Upper lobe of right lung (tissue), 1 donor: ENCODE measurements around the gene CDC14B. TPM values are rescaled to one million over a fixed set of nuclear protein-coding genes. Genes with fewer than 3 reads are reported as not detected.
"Not testable (repeated sequence)": the region's sequence is repeated elsewhere in the genome, so short reads cannot be mapped to it uniquely, and the experiment has no call there.

Experiments
- ATAC-seq: fragments of 200-7000 bp; cut with Tn5 transposase; one replicate; pipeline ENCODE4 v1.9.1; 2020; ENCODE audit warnings: mild to moderate bottlenecking, moderate library complexity
- DNase-seq: peaks from one replicate; pipeline ENCODE4 v3.0.0-alpha.2; 2020
- H3K27ac ChIP-seq: fragments of 200-600 bp; one replicate; pipeline ENCODE4 v1.8.0; 2022
- H3K27me3 ChIP-seq: fragments of 200-600 bp; one replicate; pipeline ENCODE4 v1.8.0; 2022; ENCODE audit warnings: mild to moderate bottlenecking
- H3K36me3 ChIP-seq: fragments of 200-600 bp; one replicate; pipeline ENCODE4 v1.8.0; 2022
- H3K4me1 ChIP-seq: fragments of 200-600 bp; one replicate; pipeline ENCODE4 v1.8.0; 2022
- H3K4me3 ChIP-seq: fragments of 200-600 bp; one replicate; pipeline ENCODE4 v1.8.0; 2022; ENCODE audit warnings: mild to moderate bottlenecking
- H3K9me3 ChIP-seq: fragments of 200-600 bp; one replicate; pipeline ENCODE4 v1.8.0; 2022
- intact Hi-C: fragments of 100-400 bp; cut with DNase I; formaldehyde crosslinking; loops from one replicate; pipeline ENCODE4 v1.11.0; 2022
- total RNA-seq: library from RNA; stranded (reverse); fragmentation: NEBNext Ultra II Directional; extraction: Animal tissue kit (Norgen Biotek cat#: 25700); gene quantifications from one replicate; pipeline ENCODE4 v1.2.1, GENCODE V29; 2021
- TF ChIP-seq, protein P1 (sequence below): fragments of 200-600 bp; IDR thresholded peaks from one replicate; pipeline ENCODE4 v1.8.0; 2022; ENCODE audit warnings: antibody characterized with exemption
- donor health status: DM: no; HTN: yes; CAD: no; lungs with severe emphysema.

CDC14B gene
- total RNA-seq, 1 donor from 2014 or later = 14.5 TPM

- peaks cover 6% of the 10 kb centered on the region for H3K36me3 ChIP-seq
- H3K4me1 ChIP-seq = peaks cover 11% of the 10 kb centered on the region
- no peak overlapping the region for H3K4me3 ChIP-seq
- DNase-seq = no peak
- ATAC-seq = no peak
- H3K9me3 ChIP-seq = no peaks in the 10 kb centered on the region
- TF ChIP-seq, protein P1, sequence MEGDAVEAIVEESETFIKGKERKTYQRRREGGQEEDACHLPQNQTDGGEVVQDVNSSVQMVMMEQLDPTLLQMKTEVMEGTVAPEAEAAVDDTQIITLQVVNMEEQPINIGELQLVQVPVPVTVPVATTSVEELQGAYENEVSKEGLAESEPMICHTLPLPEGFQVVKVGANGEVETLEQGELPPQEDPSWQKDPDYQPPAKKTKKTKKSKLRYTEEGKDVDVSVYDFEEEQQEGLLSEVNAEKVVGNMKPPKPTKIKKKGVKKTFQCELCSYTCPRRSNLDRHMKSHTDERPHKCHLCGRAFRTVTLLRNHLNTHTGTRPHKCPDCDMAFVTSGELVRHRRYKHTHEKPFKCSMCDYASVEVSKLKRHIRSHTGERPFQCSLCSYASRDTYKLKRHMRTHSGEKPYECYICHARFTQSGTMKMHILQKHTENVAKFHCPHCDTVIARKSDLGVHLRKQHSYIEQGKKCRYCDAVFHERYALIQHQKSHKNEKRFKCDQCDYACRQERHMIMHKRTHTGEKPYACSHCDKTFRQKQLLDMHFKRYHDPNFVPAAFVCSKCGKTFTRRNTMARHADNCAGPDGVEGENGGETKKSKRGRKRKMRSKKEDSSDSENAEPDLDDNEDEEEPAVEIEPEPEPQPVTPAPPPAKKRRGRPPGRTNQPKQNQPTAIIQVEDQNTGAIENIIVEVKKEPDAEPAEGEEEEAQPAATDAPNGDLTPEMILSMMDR = no peak
- intact Hi-C loops = no loop called here
- H3K27me3 ChIP-seq = no peaks in the 10 kb centered on the region
- H3K27ac ChIP-seq = no peak overlapping the region
These were observed 64.7 kb downstream of the CDC14B start for GRCh38 chr9:96554801-96555566.

- peaks cover 6% of the 10 kb centered on the region for H3K36me3 ChIP-seq
- no peak for ATAC-seq
- H3K27me3 ChIP-seq = no peaks in the 10 kb centered on the region
- intact Hi-C loops = no loop called here
- no peak for DNase-seq
- H3K9me3 ChIP-seq = no peaks in the 10 kb centered on the region
- H3K27ac ChIP-seq = no peak overlapping the region
- H3K4me3 ChIP-seq = no peak overlapping the region
- H3K4me1 ChIP-seq = peaks cover 11% of the 10 kb centered on the region
- TF ChIP-seq, protein P1 = no peak
These were observed 65.3 kb downstream of the CDC14B start for GRCh38 chr9:96554326-96554725.

DNA sequence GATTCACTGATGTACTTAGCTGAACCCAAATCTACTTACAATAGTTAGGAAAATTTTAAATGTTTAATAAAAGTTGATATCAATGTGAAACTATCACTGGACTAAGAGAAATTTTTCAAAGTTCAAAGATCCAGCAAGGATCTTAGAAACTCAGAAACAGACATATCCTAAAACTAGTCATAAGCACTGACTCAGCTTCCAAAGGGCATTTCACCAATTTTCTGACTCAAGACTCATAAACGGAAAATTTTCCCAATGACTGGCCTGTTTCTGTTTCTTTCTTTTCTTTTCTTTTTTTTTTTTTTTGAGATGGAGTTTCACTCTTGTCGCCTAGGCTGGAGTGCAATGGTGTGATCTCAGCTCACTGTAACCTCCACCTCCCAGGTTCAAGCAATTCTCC lies 66.6 kb downstream of the CDC14B start:
- H3K4me3 ChIP-seq = no peak overlapping the region

GRCh38 chr9:96551403-96551802 lies 68.2 kb downstream of the CDC14B start:
- Histone ChIP-seq H3K27ac (no peak overlapping the region), H3K27me3 (no peaks in the 10 kb centered on the region), H3K9me3 (no peaks in the 10 kb centered on the region), H3K36me3 (peaks cover 6% of the 10 kb centered on the region), H3K4me3 (no peak overlapping the region), H3K4me1 (peaks cover 3% of the 10 kb centered on the region)
- intact Hi-C loops = no loop called here
- DNase-seq = no peak
- ATAC-seq = no peak
- TF ChIP-seq, protein P1 = no peak

More for the DNA sequence above, 66.6 kb downstream of the CDC14B start:
- H3K9me3 ChIP-seq = no peaks in the 10 kb centered on the region
- intact Hi-C loops = no loop called here
- H3K36me3 ChIP-seq = peaks cover 6% of the 10 kb centered on the region
- TF ChIP-seq, protein P1 = no peak
- H3K4me1 ChIP-seq = peaks cover 11% of the 10 kb centered on the region
- no peaks in the 10 kb centered on the region for H3K27me3 ChIP-seq
- ATAC-seq (no peak), DNase-seq (no peak)
- no peak overlapping the region for H3K27ac ChIP-seq

DNA sequence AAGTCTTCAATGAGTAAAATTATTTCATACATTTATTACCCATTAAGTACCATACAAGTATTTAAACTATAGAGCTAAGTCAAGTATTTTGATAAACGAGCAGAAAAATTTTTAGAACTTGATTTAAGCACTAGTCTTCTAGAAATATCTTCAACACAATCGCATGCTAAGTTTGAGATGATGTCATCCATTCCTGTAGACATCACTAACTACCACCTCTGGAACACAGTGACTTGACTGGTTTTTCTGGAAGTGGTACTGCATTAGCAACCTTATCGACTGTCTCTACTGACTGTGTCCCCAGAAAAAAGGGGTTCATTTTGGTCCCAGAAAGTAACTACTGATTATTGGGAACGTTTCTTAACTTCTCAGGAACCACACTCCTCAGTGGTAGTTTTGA lies 69.0 kb downstream of the CDC14B start:
- ATAC-seq (no peak), DNase-seq (no peak)
- H3K27ac ChIP-seq = no peak overlapping the region
- no peak overlapping the region for H3K4me3 ChIP-seq
- TF ChIP-seq, protein P1 = no peak
- intact Hi-C loops = no loop called here
- H3K9me3 ChIP-seq = no peaks in the 10 kb centered on the region
- peaks cover 6% of the 10 kb centered on the region for H3K36me3 ChIP-seq
- H3K4me1 ChIP-seq = peaks cover under 1% of the 10 kb centered on the region
- H3K27me3 ChIP-seq = no peaks in the 10 kb centered on the region

GRCh38 chr9:96543131-96543530 lies 76.5 kb downstream of the CDC14B start:
- H3K4me3 ChIP-seq, DNase-seq, H3K27ac ChIP-seq, H3K27me3 ChIP-seq, ATAC-seq, H3K4me1 ChIP-seq, intact Hi-C loops, H3K9me3 ChIP-seq, H3K36me3 ChIP-seq: not testable (repeated sequence)
